T-helper 2 cell treated with Interferon-gamma antibody and Interleukin-4, amounts not matched to agents 5 μg/mL and 100 μg/mL, for 36 hours (primary cell): ENCODE data around the gene NCLN.
"Not testable (repeated sequence)": the region's sequence is repeated elsewhere in the genome, so short reads cannot be mapped to it uniquely, and the experiment has no call there.

Source experiments
- DNase-seq: peaks from one replicate; pipeline ENCODE4 v3.0.0; 2021; ENCODE audit warnings: low spot score
- H3K27ac Mint-ChIP-seq: one replicate; pipeline ENCODE4 v1.8.0; 2021; ENCODE audit warnings: mild to moderate bottlenecking, mixed read lengths
- H3K27me3 Mint-ChIP-seq: one replicate; pipeline ENCODE4 v1.8.0; 2021; ENCODE audit warnings: low read depth, mixed read lengths
- H3K36me3 Mint-ChIP-seq: one replicate; pipeline ENCODE4 v1.8.0; 2021; ENCODE audit warnings: low read depth, mixed read lengths
- H3K4me1 Mint-ChIP-seq: one replicate; pipeline ENCODE4 v1.8.0; 2021; ENCODE audit warnings: low read depth, mixed read lengths
- H3K4me3 Mint-ChIP-seq: one replicate; pipeline ENCODE4 v1.8.0; 2022; ENCODE audit warnings: mild to moderate bottlenecking, moderate library complexity, mixed read lengths
- H3K9me3 Mint-ChIP-seq: one replicate; pipeline ENCODE4 v1.8.0; 2021; ENCODE audit warnings: mixed read lengths

NCLN gene

DNA sequence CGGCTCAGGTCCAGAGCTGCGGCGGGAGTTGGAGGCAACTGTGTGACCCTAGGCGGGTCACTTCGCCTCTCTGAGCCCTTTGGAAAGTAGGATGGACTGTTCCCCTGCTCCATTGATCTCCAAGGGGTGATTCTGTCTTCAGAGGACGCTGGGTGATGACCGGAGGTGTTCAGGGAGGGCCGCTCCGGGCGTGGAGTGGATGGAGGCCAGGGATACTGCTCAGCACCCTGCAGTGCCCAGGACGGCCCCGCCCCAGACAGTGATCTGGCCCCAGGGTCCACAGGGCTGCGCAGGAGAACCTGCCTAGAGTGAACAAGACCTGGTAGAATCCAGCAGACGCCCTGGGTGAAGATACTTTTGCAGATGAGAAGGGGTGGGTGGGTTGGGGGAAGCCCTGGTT, 7.0 kb downstream of the NCLN start:
- Mint-ChIP-seq H3K9me3 (no peaks in the 10 kb centered on the region), H3K27ac (no peak overlapping the region), H3K27me3 (no peaks in the 10 kb centered on the region), H3K4me1 (peaks cover 12% of the 10 kb centered on the region), H3K36me3 (peaks cover 15% of the 10 kb centered on the region), H3K4me3 (no peak overlapping the region)
- no peak for DNase-seq

DNA sequence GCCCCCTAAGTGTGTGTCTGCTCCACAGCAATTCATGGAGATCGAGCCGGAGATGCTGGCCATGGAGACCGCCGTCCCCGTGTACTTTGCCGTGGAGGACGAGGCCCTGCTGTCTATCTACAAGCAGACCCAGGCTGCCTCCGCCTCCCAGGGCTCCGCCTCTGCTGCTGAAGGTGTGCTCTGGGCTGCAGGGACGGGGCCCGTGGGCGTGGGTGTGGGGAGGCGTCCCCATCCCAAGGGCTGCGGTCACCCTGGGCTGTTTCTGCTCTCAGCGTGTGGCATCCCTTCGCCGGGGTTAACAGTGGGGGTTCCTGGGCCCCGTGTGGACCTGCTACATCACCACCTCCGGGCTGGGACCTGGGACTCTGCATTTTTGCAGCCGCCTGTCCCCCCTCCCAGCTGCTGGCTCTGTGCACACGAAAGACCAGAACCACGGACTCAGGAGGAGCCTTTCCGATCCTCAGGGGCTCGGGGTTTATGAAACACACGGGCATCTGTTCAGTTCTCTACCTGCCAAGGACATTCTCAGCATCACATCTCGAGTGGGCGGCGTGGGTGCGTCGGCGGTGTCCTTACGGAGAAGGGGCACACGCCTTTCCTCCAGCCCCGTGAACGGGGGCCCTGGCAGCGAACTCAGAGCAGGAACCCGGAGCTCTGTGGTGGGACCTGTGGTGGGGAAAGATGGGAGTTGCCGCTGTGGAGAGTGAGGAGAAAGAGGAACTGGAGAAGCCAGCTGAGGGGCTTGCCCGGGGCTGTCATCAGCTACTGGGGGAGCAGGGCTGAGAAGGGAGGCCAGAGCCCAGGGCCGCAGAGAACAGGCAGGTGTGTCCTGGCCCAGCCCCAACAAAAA, 7.8 kb downstream of the NCLN start:
- DNase-seq: no peak
- Mint-ChIP-seq H3K27ac (no peak overlapping the region), H3K4me1 (peaks cover 7% of the 10 kb centered on the region), H3K4me3 (no peak overlapping the region), H3K36me3 (peaks cover 11% of the 10 kb centered on the region), H3K9me3 (no peaks in the 10 kb centered on the region), H3K27me3 (no peaks in the 10 kb centered on the region)

DNA sequence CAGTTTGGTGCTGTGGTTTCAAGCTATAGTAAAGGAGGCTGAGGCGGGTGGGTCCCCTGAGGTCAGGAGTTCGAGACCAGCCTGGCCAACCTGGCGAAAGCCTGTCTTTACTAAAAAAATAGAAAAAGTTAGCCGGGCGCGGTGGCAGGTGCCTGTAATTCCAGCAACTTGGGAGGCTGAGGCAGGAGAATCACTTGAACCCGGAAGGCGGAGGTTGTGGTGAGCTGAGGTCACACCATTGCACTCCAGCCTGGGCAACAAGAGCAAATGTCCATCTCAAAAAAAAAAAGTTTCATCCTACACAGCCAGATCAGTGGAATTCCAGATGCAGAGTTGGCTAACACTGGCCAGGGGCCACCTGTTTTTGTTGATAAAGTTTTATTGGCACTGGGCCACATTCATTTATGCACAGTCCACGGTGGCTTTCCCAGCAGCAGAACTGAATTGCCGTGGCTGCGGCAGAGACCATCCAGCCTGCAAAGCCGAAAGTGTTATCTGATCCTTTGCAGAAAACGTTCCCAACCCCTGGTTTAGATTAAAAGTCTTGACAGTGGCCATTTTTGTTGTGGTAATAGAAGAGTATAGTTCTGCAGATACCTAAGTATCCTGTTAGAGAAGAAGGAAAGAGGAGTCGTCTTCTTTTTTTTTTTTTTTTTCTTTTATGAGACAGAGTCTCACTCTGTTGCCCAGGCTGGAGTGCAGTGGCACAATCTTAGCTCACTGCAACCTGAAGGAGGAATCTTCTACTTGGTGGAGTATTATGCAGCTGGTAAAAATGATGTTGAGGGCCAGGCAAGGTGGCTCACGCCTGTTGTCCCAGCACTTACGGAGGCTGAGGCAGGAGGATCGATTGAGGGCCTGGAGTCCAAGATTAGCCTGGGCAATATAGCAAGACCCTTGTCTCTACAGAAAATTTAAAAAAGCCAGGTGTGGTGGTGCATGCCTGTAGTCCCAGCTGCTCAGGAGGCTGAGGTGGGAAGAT, 8.7 kb downstream of the NCLN start:
- H3K36me3 Mint-ChIP-seq: peaks cover 11% of the 10 kb centered on the region

DNA sequence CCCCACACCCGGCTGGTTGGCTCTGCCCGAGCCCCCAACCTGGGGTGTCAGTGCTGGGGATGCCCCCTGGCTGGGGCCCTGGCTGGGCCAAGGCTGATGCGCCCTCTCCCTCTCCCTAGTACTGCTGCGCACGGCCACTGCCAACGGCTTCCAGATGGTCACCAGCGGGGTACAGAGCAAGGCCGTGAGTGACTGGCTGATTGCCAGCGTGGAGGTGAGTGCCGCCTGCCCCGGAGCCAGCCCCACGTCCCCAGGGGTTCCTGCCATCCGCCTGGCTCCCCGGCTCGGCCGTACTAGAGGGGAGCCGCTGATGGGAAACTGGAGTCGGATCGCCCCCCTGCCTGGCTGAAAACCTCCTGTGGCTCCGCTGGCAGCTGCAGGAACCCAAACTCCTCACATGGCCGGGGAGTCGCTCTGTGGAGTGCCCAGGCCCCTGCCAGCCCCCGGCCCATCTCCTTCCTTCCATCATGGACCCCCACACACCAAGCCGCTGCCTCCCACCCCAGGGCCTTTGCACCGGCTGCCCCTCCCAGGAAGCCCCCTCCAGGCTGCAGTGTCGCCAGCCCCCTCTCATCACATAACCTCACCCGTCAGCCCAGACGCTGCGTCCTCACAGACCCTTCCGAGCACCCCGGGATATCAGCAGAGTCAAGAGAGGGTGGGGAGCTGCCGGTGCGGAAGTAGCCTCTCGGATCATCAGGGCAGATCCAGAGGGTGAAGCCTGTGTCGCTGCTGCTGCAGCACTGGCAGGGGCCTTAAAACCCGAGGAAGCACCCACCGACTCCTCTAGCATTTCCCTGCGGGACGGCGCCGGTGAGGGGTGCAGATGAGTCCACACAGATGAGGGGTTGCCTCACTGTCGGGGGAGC, 10.6 kb downstream of the NCLN start:
- Mint-ChIP-seq H3K4me1 (no peaks in the 10 kb centered on the region), H3K4me3 (no peak overlapping the region), H3K36me3 (peaks cover 11% of the 10 kb centered on the region), H3K9me3 (no peaks in the 10 kb centered on the region), H3K27me3 (no peaks in the 10 kb centered on the region), H3K27ac (no peak overlapping the region)
- DNase-seq: no peak

More for the DNA sequence above, 8.7 kb downstream of the NCLN start:
- DNase-seq: no peak
- no peak overlapping the region for H3K4me3 Mint-ChIP-seq
- H3K27ac Mint-ChIP-seq: no peak overlapping the region
- H3K27me3 Mint-ChIP-seq: no peaks in the 10 kb centered on the region
- H3K4me1 Mint-ChIP-seq: no peaks in the 10 kb centered on the region
- no peaks in the 10 kb centered on the region for H3K9me3 Mint-ChIP-seq

DNA sequence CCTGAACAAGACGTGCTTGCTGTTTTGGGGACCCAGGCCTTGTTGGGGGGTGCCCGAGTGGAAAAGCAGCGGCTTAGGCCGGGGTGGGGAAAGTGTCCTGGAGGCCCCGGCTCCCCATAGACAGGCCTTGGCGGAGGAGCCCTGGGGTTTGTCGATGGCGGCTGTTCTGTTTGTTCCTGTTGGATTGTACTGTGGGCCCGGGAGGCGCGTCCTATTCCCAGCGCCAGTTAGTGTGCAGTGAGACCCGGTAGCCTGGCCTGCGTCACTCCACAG, 11.1 kb downstream of the NCLN start:
- H3K27me3 Mint-ChIP-seq: no peaks in the 10 kb centered on the region
- H3K36me3 Mint-ChIP-seq: peaks cover 11% of the 10 kb centered on the region
- no peaks in the 10 kb centered on the region for H3K9me3 Mint-ChIP-seq
- no peak for DNase-seq
- H3K4me1 Mint-ChIP-seq: no peaks in the 10 kb centered on the region
- no peak overlapping the region for H3K27ac Mint-ChIP-seq
- no peak overlapping the region for H3K4me3 Mint-ChIP-seq

DNA sequence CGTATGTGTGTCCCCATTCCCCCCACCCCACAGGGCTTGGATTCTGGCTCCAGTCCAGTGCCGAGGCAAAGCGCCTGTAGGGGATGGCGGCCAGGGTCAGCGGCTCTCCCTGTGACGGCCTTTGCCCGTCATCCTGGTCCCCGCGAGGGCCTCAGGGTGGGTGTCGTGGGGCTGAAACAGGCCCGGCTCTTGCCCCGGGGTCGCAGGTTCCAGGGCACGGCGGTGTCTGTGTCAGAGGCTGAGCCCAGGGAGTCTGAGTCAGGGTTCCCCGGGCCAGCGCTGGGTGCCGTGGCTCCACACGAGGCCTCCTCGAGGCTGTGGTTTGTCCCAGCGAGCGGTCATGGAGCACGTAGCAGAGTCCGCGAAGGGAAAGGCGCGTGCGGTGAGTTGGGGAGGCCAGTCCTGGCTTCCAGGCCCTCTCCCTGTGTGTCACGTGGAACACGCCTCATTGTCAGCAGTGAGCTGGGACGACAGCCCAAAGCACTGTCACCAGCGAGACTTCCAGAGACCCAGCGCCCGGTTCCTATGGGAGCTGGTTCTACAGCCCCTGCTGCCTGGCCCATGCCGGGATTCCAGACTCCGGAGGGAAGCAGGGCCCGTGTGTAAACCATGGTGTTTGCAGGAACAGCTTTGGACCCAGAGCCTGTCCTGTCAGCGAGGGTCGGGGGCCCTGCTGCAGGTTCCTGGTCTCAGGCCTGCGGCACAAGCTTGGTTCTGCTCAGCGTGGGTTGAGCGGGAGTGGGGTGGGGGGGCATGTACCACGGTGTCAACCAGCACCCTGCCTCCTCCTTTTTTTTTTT, 13.4 kb downstream of the NCLN start:
- Mint-ChIP-seq H3K27ac (no peak overlapping the region), H3K4me3 (no peak overlapping the region), H3K27me3 (no peaks in the 10 kb centered on the region), H3K4me1 (no peaks in the 10 kb centered on the region), H3K9me3 (no peaks in the 10 kb centered on the region), H3K36me3 (peaks cover 11% of the 10 kb centered on the region)
- DNase-seq: no peak

DNA sequence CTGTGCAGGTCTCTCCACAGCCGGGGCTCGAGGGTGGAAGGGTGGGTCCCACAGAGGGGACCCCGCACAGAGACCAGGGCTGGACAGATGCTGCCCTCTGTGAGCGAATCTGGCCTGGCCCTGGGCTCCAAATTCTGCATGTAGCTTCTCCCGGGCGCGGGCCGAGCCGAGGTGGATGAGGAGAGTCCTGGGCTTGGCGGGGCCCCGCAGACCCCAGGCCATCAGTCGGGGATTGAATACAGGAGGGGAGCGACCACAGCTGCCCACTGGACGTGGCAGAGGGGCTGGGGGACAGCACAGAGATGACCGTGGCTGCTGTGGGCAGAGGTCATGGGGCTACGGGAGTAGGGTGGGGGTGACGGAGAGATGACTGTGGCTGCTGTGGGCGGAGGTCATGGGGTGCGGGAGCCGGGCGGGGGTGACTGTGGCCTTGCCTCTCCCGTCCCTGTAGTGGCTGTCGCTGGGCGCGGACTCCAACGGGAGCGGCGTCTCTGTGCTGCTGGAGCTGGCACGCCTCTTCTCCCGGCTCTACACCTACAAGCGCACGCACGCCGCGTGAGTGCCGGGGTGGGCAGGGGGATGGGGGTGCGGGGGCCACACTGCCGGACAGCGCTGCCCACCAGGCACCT, 15.5 kb downstream of the NCLN start:
- no peak for DNase-seq
- Mint-ChIP-seq H3K9me3 (no peaks in the 10 kb centered on the region), H3K4me1 (no peaks in the 10 kb centered on the region), H3K27me3 (no peaks in the 10 kb centered on the region), H3K27ac (no peak overlapping the region), H3K4me3 (no peak overlapping the region), H3K36me3 (peaks cover 1% of the 10 kb centered on the region)

DNA sequence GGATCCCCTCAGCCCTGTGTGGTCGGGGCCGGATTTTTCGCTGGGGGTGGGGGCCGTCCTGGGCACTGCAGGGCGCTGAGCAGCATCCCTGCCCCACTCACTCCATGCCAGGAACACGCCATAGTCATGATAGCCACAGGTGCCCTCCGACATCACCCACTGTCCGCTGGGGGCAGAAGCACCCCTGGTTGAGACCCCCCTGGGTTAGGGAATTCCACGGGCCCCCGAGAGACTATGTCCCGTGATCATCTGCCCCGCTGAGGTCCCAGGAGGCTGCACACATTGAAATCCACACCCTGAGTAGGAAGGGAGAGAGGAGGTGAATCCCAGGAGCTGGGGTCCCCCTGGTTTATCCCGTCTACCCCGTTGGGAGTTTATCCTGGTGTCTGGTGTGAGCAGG, 16.2 kb downstream of the NCLN start:
- Mint-ChIP-seq H3K9me3 (no peaks in the 10 kb centered on the region), H3K36me3 (peaks cover 1% of the 10 kb centered on the region), H3K27ac (no peak overlapping the region), H3K4me3 (no peak overlapping the region), H3K27me3 (no peaks in the 10 kb centered on the region), H3K4me1 (no peaks in the 10 kb centered on the region)
- no peak for DNase-seq

DNA sequence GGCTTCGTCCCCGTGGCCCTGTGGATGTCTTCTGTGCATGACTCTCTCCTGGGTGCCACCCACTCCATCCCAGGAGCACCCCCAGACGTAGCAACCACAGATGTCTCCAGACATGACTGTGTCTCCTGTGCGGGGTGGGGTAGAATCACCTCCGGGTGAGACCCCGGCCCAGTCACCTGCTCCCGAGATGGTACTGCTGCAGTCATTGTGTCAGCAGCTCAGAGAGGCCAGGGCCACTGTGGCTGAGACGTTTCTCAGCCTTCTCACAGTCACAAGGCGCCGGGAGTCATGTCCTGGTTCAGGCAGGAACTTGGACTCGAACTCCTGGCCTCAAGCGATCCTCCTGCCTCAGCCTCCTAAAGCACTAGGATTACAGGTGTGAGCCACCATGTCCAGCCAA, 16.6 kb downstream of the NCLN start:
- H3K27ac Mint-ChIP-seq: no peak overlapping the region
- peaks cover 1% of the 10 kb centered on the region for H3K36me3 Mint-ChIP-seq
- H3K27me3 Mint-ChIP-seq: no peaks in the 10 kb centered on the region
- no peaks in the 10 kb centered on the region for H3K4me1 Mint-ChIP-seq
- H3K4me3 Mint-ChIP-seq: no peak overlapping the region
- H3K9me3 Mint-ChIP-seq: no peaks in the 10 kb centered on the region
- DNase-seq: no peak

DNA sequence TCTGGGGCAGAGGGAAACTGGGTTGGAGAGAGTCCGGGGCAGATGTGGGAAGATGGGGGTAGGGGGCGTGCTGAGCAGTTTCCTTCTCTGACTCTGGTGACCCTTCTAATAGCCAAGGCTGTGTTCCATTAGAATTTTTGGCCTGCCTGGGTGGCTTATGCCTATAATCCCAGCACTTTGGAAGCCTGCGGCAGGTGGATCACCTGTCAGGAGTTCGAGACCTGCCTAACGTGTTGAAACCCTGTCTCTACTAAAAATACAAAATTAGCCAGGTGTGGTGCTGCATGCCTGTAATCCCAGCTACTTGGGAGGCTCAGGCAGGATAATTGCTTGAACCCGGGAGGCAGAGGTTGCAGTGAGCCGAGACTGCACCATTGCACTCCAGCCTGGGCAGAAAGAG, 17.2 kb downstream of the NCLN start:
- not testable (repeated sequence) for DNase-seq, H3K4me1 Mint-ChIP-seq, H3K27me3 Mint-ChIP-seq, H3K27ac Mint-ChIP-seq, H3K36me3 Mint-ChIP-seq, H3K4me3 Mint-ChIP-seq, H3K9me3 Mint-ChIP-seq

DNA sequence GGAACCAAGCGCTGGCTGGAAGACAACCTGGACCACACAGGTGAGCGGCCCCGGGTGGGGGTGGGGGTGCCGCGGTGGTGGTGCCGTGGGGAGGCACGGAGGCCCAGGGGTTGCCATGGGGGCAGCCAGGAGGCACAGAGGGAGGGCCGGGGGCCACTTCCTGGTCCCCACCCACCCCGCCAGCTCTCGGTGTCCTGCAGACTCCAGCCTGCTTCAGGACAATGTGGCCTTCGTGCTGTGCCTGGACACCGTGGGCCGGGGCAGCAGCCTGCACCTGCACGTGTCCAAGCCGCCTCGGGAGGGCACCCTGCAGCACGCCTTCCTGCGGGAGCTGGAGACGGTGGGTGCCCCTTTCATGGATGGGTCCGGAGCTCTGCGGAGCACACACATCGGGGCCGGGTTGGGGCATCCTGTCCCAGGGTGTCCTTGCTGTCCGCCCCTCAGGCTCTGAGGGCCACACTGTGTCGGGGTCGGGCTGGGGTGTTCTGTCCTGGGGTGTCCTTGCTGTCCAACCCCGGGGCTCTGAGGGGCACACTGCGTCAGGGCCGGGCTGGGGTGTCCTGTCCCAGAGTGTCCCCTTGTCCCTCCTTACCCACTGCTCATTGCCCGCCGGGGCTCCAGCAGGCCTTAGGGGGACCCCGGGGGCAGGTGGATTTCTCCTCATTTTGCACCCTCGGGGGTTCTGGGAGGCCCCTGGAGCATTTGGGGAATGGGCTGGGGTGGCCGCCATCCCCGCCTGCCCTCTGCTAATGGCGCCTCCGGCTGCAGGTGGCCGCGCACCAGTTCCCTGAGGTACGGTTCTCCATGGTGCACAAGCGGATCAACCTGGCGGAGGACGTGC, 18.3 kb downstream of the NCLN start:
- H3K36me3 Mint-ChIP-seq: peaks cover 3% of the 10 kb centered on the region
- H3K27ac Mint-ChIP-seq: no peak overlapping the region
- H3K9me3 Mint-ChIP-seq: no peaks in the 10 kb centered on the region
- H3K4me3 Mint-ChIP-seq: no peak overlapping the region
- H3K4me1 Mint-ChIP-seq: no peaks in the 10 kb centered on the region
- no peak for DNase-seq
- no peaks in the 10 kb centered on the region for H3K27me3 Mint-ChIP-seq

DNA sequence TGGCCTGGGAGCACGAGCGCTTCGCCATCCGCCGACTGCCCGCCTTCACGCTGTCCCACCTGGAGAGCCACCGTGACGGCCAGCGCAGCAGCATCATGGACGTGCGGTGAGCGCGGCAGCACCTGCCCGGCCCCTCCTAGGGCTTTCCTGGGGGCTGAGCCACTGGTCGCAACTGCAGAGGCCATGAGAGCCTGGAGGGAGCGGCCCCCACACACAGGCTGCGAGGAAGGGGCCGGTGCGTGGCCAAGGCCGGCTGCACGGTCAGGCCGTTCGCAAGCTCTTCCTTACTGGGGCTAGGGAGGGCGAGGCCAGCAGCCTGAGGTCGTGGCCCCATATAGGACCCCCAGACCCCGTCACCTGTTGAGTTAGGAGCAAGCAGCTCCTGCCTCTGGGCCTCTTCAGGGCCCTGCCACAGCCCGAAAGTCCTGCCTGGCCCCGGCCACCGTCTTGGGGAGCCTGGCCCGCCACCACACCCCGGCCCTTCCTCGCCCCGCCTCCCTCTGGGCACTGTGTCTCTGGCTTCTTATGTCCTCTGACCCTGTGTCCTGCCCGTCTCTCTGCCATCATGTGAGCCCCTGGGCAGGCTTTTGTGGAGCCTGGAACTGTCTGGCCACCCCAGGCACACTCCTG, 19.0 kb downstream of the NCLN start:
- no peak for DNase-seq
- no peak overlapping the region for H3K4me3 Mint-ChIP-seq
- H3K4me1 Mint-ChIP-seq: no peaks in the 10 kb centered on the region
- no peaks in the 10 kb centered on the region for H3K9me3 Mint-ChIP-seq
- H3K27ac Mint-ChIP-seq: no peak overlapping the region
- H3K27me3 Mint-ChIP-seq: no peaks in the 10 kb centered on the region
- H3K36me3 Mint-ChIP-seq: peaks cover 6% of the 10 kb centered on the region
